Measurements from ENCODE around the gene SHMT2.
A peak's percentile ranks its signal among the peaks of the same experiment; 100 is the strongest.

DNA sequence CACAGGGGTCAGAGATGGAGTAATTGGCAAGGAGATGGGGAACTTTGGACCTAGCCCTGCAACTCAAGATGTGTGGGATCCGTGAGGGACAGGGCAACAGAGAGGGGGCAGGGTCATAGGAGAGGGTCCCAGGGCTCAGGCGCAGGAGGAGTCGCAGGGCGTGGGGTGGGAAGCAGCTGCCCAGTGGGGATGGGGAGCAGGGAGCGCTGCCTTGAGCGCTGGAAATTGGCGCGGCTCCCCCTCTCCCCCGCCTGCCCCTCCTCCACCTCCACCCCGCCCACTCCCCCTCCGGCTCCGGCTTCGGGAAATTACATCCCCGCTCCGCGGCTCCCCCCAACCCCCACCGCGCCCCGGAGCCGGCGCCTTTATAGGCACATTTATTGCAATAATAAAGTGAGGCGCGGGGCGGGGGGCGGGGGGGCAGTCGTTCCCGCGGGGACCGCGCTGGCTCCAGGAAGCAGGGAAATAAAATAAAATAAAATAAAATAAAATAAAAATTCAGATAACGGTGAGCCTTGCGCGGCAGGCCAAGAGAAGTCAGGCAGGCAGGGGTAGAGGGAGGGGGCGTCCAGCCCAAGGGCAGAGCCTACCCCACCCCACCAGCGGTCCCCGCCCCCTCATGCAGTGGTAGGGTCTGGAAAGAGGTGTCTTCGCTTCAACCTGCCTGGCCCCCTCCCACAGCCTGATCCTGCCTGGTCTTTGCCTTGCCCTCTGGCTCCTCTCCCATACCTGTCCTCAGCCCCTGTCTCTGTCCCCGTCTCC lies 9.3 kb upstream of the SHMT2 start:
- no peak for TF ChIP-seq CTCF (IDR thresholded peaks at IDR 0.05; ENCODE audit: extremely low read depth in 1 of 2, insufficient read depth in 1 of 2, low read depth in 1 of 2, low read length in 2 of 2)
- TF ChIP-seq POLR2A (IDR thresholded peaks at IDR 0.05; ENCODE audit: low read depth, low read length), result no peak
- peak; percentile 38 for TF ChIP-seq EZH2 (IDR thresholded peaks at IDR 0.05; ENCODE audit: borderline replicate concordance, low read depth, low read length, severe bottlenecking)
- no peak for TF ChIP-seq MYC (IDR thresholded peaks at IDR 0.05; ENCODE audit: low read depth, low read length)
- no peak for TF ChIP-seq POLR2AphosphoS5 (IDR thresholded peaks at IDR 0.05; ENCODE audit: insufficient read depth, low read depth, low read length)
- no peak for TF ChIP-seq FOS (IDR thresholded peaks at IDR 0.05; ENCODE audit: borderline replicate concordance, insufficient read depth, low read length)
- TF ChIP-seq JUN (IDR thresholded peaks at IDR 0.05; ENCODE audit: borderline replicate concordance, insufficient read depth, insufficient read length, low read depth), result no peak
